ENCODE results near the gene LMO4. TPM values are rescaled to one million over a fixed set of nuclear protein-coding genes. Genes with fewer than 3 reads are reported as not detected.
A peak's percentile ranks its signal among the peaks of the same experiment; 100 is the strongest.

LMO4 gene
- total RNA-seq = 17.7 TPM

GRCh38 chr1:87328272-87329050 lies at the start of gene LMO4:
TSS of gene LMO4 (plus strand) at chr1:87328880. CDS start at chr1:87332016, 3,136 bp downstream.
- peak; percentile 73 for ATAC-seq

DNA sequence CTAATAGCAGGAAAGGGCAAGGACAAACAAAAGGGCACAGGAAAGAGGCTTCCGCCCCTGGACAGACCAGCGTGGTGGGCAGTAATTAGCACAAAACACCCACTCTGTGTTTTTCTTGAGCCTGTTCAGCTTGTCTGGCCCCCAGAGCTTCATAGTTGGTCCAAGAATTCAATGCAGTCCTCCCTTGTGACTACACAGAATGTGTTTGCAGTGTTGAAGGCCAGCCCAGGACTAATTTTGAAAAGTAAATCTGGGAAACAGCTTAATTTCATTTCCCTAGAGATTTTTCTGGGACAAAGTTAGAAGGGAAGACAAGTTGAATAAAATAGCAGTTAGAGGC lies 49.2 kb upstream of the LMO4 start:
- DNase-seq (ENCODE audit: low spot score) (no peak), ATAC-seq (no peak)

More at GRCh38 chr1:87328272-87329050, at the start of gene LMO4:
- DNase-seq (ENCODE audit: low spot score) = peak; percentile 98

GRCh38 chr1:87279966-87280535 lies 48.6 kb upstream of the LMO4 start:
- DNase-seq (ENCODE audit: low spot score) (no peak), ATAC-seq (no peak)

DNA sequence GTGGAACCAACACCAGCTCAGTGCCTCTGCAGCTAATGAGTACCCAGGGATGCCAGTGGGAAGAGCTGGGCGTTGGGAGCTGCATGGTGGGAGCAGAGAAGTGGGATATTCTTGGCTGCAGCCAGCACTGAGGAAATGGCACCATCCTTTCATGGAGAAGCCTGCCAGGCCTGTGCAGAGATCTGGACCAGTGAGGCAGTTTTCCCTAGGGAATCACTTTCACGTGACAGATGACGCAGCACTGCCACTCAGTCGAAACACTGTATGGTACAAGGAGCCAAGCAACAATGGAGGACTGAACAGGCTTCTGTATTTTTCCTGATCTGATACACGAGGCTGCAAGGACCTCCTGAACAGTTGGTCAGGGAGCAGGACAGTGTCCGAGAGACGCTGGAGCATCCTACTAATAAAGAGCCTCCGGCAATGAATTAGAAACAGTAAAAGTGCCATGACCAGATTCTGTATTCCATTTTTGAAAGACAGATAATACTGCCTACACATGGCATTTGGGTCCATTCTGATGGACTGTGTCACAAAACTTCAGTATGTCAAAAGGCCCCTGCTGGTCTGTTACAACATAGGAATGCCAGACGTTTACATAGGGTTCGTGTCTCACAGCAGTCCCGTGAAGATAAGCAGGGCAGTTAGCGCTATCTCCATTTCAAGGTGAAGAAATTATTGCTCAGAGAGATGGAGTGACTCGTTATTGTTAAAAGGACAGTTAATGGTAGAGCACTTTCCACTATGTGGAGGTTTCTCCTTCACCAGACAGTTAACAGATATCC lies 44.0 kb upstream of the LMO4 start:
- no peak for DNase-seq (ENCODE audit: low spot score)
- ATAC-seq = no peak

DNA sequence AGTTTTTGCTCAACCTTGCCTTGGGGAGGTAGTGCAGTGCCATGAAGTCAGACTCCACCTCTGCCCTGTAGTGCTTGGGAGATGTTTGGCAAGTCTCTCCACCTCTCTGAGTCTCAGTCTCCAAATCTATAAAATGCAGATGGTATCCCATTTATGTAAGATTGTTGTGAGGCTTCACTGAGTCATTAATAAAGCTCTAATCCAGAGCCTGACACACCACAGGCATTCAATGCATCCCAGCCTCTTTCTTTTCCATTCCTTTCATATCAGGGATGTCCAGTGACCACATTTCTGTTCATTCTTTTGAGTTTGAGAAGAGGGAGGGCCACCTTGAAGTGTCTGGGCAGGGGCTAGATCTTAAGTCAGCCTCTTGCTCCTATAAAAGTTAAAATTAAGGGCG lies 37.6 kb upstream of the LMO4 start:
- DNase-seq (ENCODE audit: low spot score) (no peak), ATAC-seq (no peak)

DNA sequence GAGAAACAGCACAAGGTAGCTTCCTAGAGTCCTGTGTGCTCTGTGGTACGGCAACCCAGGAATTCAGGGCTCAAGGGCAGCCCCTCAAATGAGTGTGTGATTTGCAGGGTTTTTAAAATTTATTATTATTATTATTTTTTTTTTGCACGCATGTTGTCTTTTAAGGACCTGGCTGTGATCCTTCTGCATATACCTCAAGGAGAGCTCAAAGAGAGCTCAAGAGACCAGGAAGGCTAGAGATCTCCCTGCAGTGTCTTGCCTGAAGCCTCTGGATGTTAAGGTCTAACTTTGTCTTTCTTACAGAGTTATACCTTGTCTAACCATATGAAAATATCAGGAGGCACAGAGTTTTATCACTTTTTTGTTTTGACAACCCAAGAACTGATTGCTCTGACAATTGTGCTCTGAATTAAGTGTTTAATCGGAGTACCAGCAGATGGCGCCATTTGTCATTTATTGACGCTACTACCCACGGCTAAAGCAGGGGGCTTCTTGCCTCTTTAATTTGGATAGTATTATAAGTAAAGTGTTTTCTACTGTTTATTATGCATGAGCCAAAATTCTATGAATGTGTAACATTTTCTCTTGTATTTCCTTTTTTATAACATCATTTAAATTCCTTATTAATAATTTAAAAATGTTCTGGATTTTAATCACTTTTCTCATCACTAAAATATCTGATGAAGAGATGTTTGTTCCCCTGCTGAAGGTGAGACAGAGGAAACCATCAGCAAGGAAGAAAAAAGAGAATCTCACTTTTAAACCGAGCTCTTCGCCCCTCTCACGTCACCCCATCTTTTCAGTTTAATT lies 35.8 kb upstream of the LMO4 start:
- ATAC-seq = peak; percentile 76

DNA sequence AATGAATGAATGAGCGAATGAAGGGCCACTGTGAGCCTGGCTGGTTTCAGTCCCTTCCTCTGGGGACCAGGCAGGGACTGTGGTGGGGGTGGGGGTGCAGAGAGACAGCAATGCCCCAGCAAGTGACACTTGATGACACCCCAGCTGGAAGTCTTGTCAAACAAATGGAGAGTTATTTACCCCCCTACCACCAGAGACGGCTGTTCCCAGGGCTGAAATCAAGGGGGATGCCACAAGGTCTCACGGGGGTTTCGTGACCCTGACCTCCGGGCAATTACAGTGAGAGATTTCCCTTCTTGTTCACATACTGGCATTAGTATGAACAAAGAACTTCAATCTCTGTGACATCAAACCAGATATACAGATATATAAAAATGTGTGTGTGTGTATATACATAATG lies 34.0 kb upstream of the LMO4 start:
- no peak for ATAC-seq

More for the DNA sequence above, 35.8 kb upstream of the LMO4 start:
- DNase-seq (ENCODE audit: low spot score) = peak; percentile 50

DNA sequence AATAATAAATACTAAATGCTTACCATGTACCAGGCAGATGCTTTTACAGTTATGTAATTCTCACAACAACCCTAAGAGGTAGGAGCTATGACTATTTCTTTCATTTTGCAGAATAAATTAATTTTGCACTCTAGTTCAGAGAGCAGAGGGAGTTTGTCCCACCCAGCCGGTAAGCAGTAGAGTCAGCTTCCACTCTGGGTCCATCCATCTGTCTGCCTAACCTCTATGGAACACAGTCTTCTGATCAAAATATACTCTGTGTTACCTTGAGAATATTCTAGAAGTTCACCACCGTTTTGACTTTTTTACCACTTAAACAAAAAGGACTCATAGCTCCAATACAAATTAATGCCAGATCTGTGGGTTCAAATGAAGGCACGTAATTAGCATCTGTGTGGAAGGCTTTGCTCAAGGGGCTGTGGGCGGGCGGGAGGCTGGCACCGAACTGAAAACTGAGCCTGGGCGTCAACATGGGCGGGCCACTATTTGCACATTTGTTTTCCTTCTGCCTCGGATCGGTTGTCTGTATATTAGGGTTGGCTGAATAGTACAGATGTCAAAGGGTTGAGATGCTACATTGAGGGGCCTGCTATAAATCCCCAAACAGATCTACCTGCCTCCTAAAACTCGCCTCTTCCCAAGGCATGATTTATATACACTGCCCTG lies 33.1 kb upstream of the LMO4 start:
- ATAC-seq (no peak), DNase-seq (ENCODE audit: low spot score) (no peak)

More for the DNA sequence above, 34.0 kb upstream of the LMO4 start:
- no peak for DNase-seq (ENCODE audit: low spot score)

GRCh38 chr1:87296206-87296605 lies 32.5 kb upstream of the LMO4 start:
- ATAC-seq = no peak
- DNase-seq (ENCODE audit: low spot score) = no peak

DNA sequence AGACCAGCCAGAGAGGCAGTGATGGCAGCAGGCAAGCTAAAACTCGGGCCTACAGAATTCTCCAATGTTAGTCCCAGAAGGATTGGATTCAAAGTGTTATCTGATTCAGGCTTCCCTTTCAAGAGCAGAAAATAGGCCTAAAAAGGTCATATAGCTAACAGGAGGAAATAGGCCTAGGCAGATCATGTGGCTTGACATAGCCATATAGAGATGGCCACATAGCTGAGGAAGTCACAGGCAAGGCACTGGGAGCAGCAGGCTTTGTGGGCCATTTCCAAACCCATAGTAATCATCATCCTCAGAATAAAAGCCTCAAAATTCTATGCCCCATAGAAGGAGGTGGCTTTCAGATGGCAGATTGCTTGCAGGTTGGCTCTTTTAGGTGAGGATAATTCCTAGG lies 29.0 kb upstream of the LMO4 start:
- DNase-seq (ENCODE audit: low spot score) (no peak), ATAC-seq (no peak)

DNA sequence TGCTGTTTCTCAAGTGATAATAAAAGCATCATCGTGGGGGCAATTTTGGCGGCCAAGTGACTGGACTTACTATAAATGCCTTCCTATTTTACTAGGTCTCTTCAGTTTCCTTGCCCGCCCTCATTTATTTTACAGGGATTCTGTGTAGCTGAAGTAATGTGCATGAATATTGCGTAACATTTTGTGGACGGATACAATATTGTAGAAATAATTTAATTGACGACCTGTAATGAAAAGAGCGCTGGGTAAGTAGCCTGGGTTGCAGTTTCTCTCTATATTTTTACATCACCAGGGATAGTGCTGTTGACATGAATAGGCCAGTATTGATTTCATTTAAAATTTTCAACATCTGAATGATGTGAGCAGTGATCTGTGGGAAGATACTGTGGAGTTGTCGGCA lies 28.1 kb upstream of the LMO4 start:
- ATAC-seq (no peak), DNase-seq (ENCODE audit: low spot score) (no peak)

DNA sequence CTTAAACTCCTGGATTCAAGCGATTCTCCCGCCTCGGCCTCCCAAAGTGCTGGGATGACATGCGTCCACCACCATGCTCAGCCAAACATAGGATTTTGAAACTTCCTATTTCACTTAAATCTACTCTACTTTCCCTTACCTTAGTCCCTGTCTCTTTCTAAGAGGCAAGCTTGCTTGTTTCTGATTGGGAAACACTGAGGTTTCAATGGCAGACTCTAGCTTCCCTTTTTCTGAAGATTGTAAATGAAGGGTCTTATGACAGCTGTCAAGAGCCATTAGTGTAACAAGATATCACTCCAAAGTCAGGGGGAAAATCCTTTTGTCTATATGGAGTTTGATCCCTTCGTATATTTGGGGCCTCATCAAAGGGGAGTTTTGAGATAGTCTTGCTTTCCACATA lies 23.5 kb upstream of the LMO4 start:
- no peak for ATAC-seq
- no peak for DNase-seq (ENCODE audit: low spot score)

- no peak for ATAC-seq
Measured at GRCh38 chr1:87305762-87306161, 22.9 kb upstream of the LMO4 start.

DNA sequence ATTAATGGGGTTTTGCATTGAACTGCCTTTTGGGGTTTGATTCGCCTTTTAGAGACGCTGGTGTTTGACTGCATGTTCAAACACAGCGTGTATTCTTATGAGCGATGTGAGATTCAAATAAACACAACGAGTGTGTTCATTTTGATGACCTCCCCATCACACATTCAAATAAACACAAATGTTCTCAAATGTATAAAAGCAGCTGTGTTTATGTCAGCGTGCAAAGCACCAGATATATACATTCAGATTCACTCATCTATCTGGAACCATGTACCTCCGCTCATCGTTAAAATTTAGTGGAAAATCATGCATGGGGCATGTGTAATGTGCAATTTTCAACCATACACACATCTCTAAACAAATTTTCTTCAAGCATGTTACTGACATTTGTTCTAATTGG lies 21.4 kb upstream of the LMO4 start:
- DNase-seq (ENCODE audit: low spot score) (no peak), ATAC-seq (no peak)

More at GRCh38 chr1:87305762-87306161, 22.9 kb upstream of the LMO4 start:
- no peak for DNase-seq (ENCODE audit: low spot score)

DNA sequence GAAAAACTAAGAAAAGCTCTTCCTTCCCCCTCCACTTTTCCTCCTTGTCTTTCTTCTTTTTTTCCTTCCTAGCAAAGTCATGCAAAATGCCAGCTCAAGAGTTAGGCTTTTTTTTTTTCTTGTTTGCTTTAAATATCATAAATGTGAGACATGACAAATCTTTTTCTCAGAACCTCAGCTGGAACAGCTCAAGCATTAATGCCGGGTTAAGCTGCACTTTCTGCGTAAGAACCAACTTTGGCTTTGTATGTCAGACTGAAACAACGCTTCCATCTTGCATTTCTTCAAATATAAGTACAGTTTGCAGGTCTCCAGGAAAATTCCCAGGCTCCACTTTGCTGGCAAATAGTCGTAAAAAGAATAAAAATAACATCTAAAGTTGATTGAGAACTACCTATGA lies 20.7 kb upstream of the LMO4 start:
- DNase-seq (ENCODE audit: low spot score) = no peak

DNA sequence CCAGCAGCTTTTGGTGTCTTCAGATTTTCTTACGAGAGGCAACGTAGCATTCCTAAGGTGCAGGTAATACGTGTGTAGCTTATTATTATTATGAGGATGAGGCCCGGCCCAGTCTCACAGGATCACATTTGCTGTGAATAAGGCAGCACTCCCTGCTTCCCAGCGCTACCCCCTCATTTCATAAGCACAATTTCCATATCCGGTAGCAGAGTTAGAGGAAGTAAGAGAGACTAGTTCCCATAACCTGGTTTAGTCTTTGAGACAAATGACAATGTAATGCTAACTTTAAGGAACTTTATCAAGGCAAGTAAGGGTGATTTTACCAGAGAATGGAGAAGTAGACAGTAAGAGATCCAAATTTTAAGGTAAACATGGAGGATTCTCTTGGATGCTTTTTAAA lies 14.6 kb upstream of the LMO4 start:
- DNase-seq (ENCODE audit: low spot score) (no peak), ATAC-seq (no peak)

More for the DNA sequence above, 20.7 kb upstream of the LMO4 start:
- no peak for ATAC-seq

- DNase-seq (ENCODE audit: low spot score) = no peak
- ATAC-seq = no peak
Measured at GRCh38 chr1:87318056-87318650, 10.5 kb upstream of the LMO4 start.

DNA sequence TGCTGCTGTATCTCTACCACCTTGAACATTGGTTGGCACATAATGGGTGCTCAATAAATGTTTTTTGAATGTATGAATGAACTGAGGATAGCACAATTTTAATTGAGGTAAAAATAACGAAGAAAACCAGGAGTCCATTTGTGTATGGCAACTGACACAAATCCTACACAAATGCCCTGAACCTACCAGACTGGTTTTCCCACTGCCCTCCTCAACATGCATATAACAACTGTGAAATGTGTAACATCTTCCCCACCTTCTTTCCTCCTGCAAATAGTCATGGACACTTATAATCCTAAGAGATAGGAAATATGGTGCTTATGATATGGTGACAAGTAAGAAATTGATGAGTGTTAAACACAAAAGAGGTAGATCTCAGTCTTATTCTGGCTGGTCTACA lies 9.9 kb upstream of the LMO4 start:
- ATAC-seq (no peak), DNase-seq (ENCODE audit: low spot score) (no peak)

DNA sequence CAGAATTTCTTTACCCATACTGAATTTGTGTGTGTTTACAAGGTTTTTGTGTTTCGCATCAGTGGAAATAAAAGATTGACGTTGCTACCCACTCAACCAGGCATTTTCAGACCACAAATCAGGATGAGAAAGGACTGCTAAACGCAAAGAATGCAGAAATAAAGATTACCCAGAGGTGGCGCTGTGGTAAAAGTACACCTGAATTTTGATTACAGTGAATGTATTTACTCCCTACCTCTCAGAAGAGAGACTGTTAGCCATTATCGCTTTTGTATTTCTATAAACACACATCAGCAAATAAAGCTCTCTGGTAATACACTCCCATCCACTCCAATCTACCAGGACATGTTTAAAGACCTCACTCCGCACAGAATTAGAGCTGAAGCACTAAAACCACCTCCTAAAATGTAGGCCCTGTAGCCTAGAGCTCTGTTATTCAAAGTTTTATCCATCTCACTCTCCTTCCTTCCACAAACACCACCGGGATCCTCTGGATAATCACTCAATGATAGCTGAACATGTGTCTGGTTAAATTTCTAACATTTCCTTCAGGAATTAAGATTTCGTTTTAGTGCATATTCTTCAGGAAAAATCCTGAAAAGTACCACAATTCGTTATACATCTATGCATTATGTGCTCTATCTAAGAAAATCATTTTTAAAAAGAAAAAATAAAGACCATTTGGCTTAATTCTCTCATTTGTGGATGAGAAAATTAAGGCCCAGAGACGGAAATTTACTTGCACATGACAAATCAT lies 2.5 kb upstream of the LMO4 start:
- ATAC-seq = peak; percentile 24
- no peak for DNase-seq (ENCODE audit: low spot score)
